HepG2 (cell line): ENCODE measurements around the gene TACC3. TPM values are rescaled to one million over a fixed set of nuclear protein-coding genes. Genes with fewer than 3 reads are reported as not detected.

Source experiments
- CBX5 ChIP-seq: sonication (generic); formaldehyde crosslinking; IDR thresholded peaks from 2 replicates; pipeline ENCODE4 v1.4.0; 2020; ENCODE audit warnings: missing genetic modification reagents, borderline replicate concordance
- HMGXB4 ChIP-seq, 2 experiments: sonication (generic) in 1 of 2; formaldehyde crosslinking in 1 of 2; IDR thresholded peaks; 2 replicates each; pipeline versions ENCODE4 v1.4.0 to v1.6.1; 2018 to 2020; ENCODE audit warnings: missing genetic modification reagents in 2 of 2, borderline replicate concordance in 1 of 2, low read depth in 1 of 2, mild to moderate bottlenecking in 1 of 2, missing biosample characterization in 1 of 2
- KLF13 ChIP-seq: sonication (generic); formaldehyde crosslinking; IDR thresholded peaks from 2 replicates; pipeline ENCODE4 v1.4.0; 2020; ENCODE audit warnings: mild to moderate bottlenecking, missing genetic modification reagents
- NR1H2 ChIP-seq: sonication (generic); formaldehyde crosslinking; IDR thresholded peaks from 2 replicates; pipeline ENCODE4 v1.8.1; 2022; ENCODE audit warnings: low read depth, missing genetic modification reagents, borderline replicate concordance
- PAWR ChIP-seq: sonication (generic); formaldehyde crosslinking; IDR thresholded peaks from 2 replicates; pipeline ENCODE4 v1.4.0; 2020; ENCODE audit warnings: missing genetic modification reagents, mild to moderate bottlenecking, borderline replicate concordance
- PHF8 ChIP-seq: sonication (generic); formaldehyde crosslinking; IDR thresholded peaks from 2 replicates; pipeline ENCODE4 v1.5.0; 2020; ENCODE audit warnings: missing genetic modification reagents
- RBFOX2 ChIP-seq: fragments of 200-400 bp; formaldehyde crosslinking; IDR thresholded peaks from 2 replicates; pipeline ENCODE4 v1.6.1; 2017; ENCODE audit warnings: low read depth, mild to moderate bottlenecking, low read length
- SNRNP70 ChIP-seq: fragments of 200-400 bp; formaldehyde crosslinking; IDR thresholded peaks from 2 replicates; pipeline ENCODE4 v1.6.1; 2017; ENCODE audit warnings: mild to moderate bottlenecking, low read depth, low read length, moderate library complexity
- TEAD2 ChIP-seq: sonication (generic); formaldehyde crosslinking; IDR thresholded peaks from 2 replicates; pipeline ENCODE4 v1.9.0; 2021; ENCODE audit warnings: missing genetic modification reagents
- UBTF ChIP-seq: sonication (generic); formaldehyde crosslinking; IDR thresholded peaks from 2 replicates; pipeline ENCODE4 v1.4.0; 2020; ENCODE audit warnings: mild to moderate bottlenecking, missing genetic modification reagents
- ZFX ChIP-seq: sonication (generic); formaldehyde crosslinking; IDR thresholded peaks from 2 replicates; pipeline ENCODE4 v1.4.0; 2020; ENCODE audit warnings: mild to moderate bottlenecking, low read depth, missing genetic modification reagents, moderate library complexity
- ZNF232 ChIP-seq: sonication (generic); formaldehyde crosslinking; IDR thresholded peaks from 2 replicates; pipeline ENCODE4 v1.4.0; 2020; ENCODE audit warnings: missing genetic modification reagents, borderline replicate concordance
- polyA plus RNA-seq, 8 experiments: library from polyadenylated mRNA; depleted of rRNA in 3 of 8; stranded (reverse) in 7 of 8; unstranded in 1 of 8; fragments of >200 nt; fragmentation: Illumina TruSeq in 4 of 8; extraction: Trizol in 4 of 8; gene quantifications; 2 replicates each; pipeline versions ENCODE4 v1.2.1 to v1.2.3, GENCODE V29; 2011 to 2016; ENCODE audit warnings: low read depth in 4 of 8, missing spikeins in 1 of 8, mixed read lengths in 1 of 8; ENCODE audit not compliant: insufficient read depth in 1 of 8
- total RNA-seq, 5 experiments: library from RNA; depleted of rRNA; stranded (reverse); fragments of >200 nt; fragmentation: Illumina TruSeq; extraction: Trizol; gene quantifications; 2 replicates each; pipeline ENCODE4 v1.2.3, GENCODE V29; 2016; ENCODE audit warnings: low read depth in 1 of 5

TACC3 gene
- total and polyA plus RNA-seq, 2 of the 13 experiments (the other 11 are each of a cell fraction or from before 2014, with no cell fraction given): 20.3 to 21.2 TPM

- TF ChIP-seq SNRNP70: no peak
- TF ChIP-seq CBX5 (CRISPR knock-in tag): 0 out of 2 replicates have a peak, but pooled peaks have one; percentile 10
- peak; percentile 15 to 42; a peak in 1 of 4 replicates for TF ChIP-seq HMGXB4 (CRISPR knock-in tag; IDR thresholded peaks at IDR 0.05; ENCODE audit: borderline replicate concordance in 1 of 2, low read depth in 1 of 2)
- 0 out of 2 replicates have a peak, but pooled peaks have one; percentile 40 for TF ChIP-seq PAWR (CRISPR knock-in tag)
- 0 out of 2 replicates have a peak, but pooled peaks have one; percentile 29 for TF ChIP-seq PHF8 (CRISPR knock-in tag)
- TF ChIP-seq ZNF232: 0 out of 2 replicates have a peak, but pooled peaks have one; percentile 25
- TF ChIP-seq UBTF: peak; percentile 54; the same call in 1 of the 2 replicates
- TF ChIP-seq ZFX (CRISPR knock-in tag): peak; percentile 51; the same call in 1 of the 2 replicates
- TF ChIP-seq KLF13: 0 out of 2 replicates have a peak, but pooled peaks have one; percentile 32
- TF ChIP-seq NR1H2 (CRISPR knock-in tag): no peak
- TF ChIP-seq TEAD2 (CRISPR knock-in tag): no peak
- peak; percentile 72 for TF ChIP-seq RBFOX2
- TF ChIP-seq, all 625 proteins: peak for 49
Observed at GRCh38 chr4:1763550-1764080, 42.3 kb downstream of the TACC3 start (continued).
